Measurements from ENCODE around the gene SNRNP27. TPM values are rescaled to one million over a fixed set of nuclear protein-coding genes. Genes with fewer than 3 reads are reported as not detected.

SNRNP27 gene
- total RNA-seq, 2 donors from 2014 or later: 30.8 to 34.8 TPM

GRCh38 chr2:69933839-69934613 lies 40.3 kb downstream of the SNRNP27 start:
- no peak for DNase-seq
- intact Hi-C loops (cut with DNase I): no loop called here
- Histone ChIP-seq H3K9me3 (no peaks in the 10 kb centered on the region), H3K9ac (ENCODE audit: low read depth in 2 of 2, low read length in 2 of 2) (peak overlapping the region in 1 of 2 donors; percentile 2), H3K36me3 (peaks cover 19% of the 10 kb centered on the region), H3K4me1 (peaks cover 3% of the 10 kb centered on the region), H3K27me3 (no peaks in the 10 kb centered on the region), H3K27ac (peak overlapping the region; percentile 22), H3K4me3 (no peak overlapping the region)
- TF ChIP-seq CTCF (IDR thresholded peaks at IDR 0.05): no peak

- TF ChIP-seq CTCF (IDR thresholded peaks at IDR 0.05): no peak
- Histone ChIP-seq H3K36me3 (peaks cover 19% of the 10 kb centered on the region), H3K9ac (ENCODE audit: low read depth in 2 of 2, low read length in 2 of 2) (no peak overlapping the region), H3K27ac (peak overlapping the region; percentile 22), H3K4me3 (no peak overlapping the region), H3K27me3 (no peaks in the 10 kb centered on the region), H3K9me3 (no peaks in the 10 kb centered on the region), H3K4me1 (peaks cover 3% of the 10 kb centered on the region)
- intact Hi-C loops (cut with DNase I): no loop called here
- no peak for DNase-seq
Observed at GRCh38 chr2:69934614-69934908, 40.8 kb downstream of the SNRNP27 start.

GRCh38 chr2:69935011-69935410 lies 41.3 kb downstream of the SNRNP27 start:
- Histone ChIP-seq H3K9me3 (no peaks in the 10 kb centered on the region), H3K4me1 (peaks cover 3% of the 10 kb centered on the region), H3K36me3 (peaks cover 19% of the 10 kb centered on the region), H3K9ac (ENCODE audit: low read depth in 2 of 2, low read length in 2 of 2) (no peak overlapping the region), H3K27ac (no peak overlapping the region), H3K27me3 (no peaks in the 10 kb centered on the region), H3K4me3 (no peak overlapping the region)
- intact Hi-C loops (cut with DNase I): no loop called here
- no peak for DNase-seq
- TF ChIP-seq CTCF (IDR thresholded peaks at IDR 0.05): no peak

GRCh38 chr2:69936906-69937305 lies 43.1 kb downstream of the SNRNP27 start:
- H3K36me3 ChIP-seq: peaks cover 19% of the 10 kb centered on the region
- no peak overlapping the region for H3K9ac ChIP-seq (ENCODE audit: low read depth in 2 of 2, low read length in 2 of 2)
- peaks cover 3% of the 10 kb centered on the region for H3K4me1 ChIP-seq
- TF ChIP-seq CTCF (IDR thresholded peaks at IDR 0.05): no peak
- intact Hi-C loops (cut with DNase I): no loop called here
- H3K27me3 ChIP-seq: no peaks in the 10 kb centered on the region
- DNase-seq: no peak
- H3K9me3 ChIP-seq: no peaks in the 10 kb centered on the region
- H3K27ac ChIP-seq: no peak overlapping the region
- H3K4me3 ChIP-seq: no peak overlapping the region

GRCh38 chr2:69937968-69938367 lies 44.2 kb downstream of the SNRNP27 start:
- no peak for TF ChIP-seq CTCF (IDR thresholded peaks at IDR 0.05)
- intact Hi-C loops (cut with DNase I): no loop called here
- Histone ChIP-seq H3K27ac (no peak overlapping the region), H3K4me1 (peaks cover 3% of the 10 kb centered on the region), H3K9me3 (no peaks in the 10 kb centered on the region), H3K27me3 (no peaks in the 10 kb centered on the region), H3K9ac (ENCODE audit: low read depth in 2 of 2, low read length in 2 of 2) (no peak overlapping the region), H3K36me3 (peaks cover 19% of the 10 kb centered on the region), H3K4me3 (no peak overlapping the region)
- no peak for DNase-seq

All from colonic mucosa (tissue), 4 donors.